Measurements from ENCODE around the gene SOX13. TPM values are rescaled to one million over a fixed set of nuclear protein-coding genes. Genes with fewer than 3 reads are reported as not detected.

Gene SOX13
- total and polyA plus RNA-seq, 9 of the 15 experiments (the other 6 are each of a cell fraction or from before 2014, with no cell fraction given) = 0.03 to 0.35 (median 0.06) TPM; not detected in 5

DNA sequence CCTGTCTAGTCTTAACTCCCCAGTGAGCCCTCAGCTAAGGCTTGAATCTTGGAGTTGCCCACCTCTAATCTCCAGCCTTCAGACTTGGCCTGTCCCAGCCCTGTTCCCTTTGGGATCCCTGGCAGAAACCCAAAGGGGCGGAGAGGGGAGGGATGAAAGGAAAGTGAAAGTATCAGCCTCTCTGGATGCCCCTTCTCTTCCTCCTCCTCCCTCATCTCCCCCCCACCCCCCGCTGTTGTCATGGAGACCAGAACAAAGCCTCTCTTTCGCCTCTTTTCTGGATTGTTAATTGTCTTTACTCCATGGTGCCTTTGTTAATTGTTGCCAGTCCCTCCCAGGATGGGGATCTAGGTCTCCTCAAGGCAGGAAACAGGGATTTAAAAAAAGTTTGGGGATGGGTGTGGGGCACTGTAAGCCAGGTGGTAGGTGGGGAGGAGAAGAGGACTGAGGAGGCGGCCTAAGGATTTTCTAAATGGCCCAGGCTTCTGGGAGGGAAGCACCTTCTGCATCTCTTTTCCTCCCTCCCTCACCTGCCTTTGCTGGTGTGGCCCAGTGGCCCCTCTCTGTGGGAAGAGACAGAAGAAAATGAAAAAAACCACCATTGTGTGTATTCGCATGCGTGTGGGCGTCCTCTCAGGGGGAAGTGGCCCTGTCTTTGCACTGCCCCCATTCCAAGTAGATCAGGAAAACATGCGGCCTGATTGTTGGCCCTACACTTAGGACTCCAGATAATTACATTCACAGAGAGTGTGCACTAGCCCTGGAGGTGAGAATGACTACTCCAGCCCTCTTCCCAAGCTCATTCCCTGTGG, 7.5 kb upstream of the SOX13 start:
- Histone ChIP-seq H3K27ac (ENCODE audit: extremely low read depth, low read depth, low read length) (no peak overlapping the region), H2AFZ (ENCODE audit: low read depth, low read length) (no peak overlapping the region), H3K4me2 (ENCODE audit: insufficient read depth, low read length) (no peak overlapping the region), H3K9ac (ENCODE audit: insufficient read depth in 1 of 2, low read depth in 2 of 2, low read length in 2 of 2) (no peak overlapping the region), H3K27me3 (ENCODE audit: control insufficient read depth in 2 of 2, insufficient read depth in 2 of 2, low read length in 2 of 2) (peaks cover 21 to 52% of the 10 kb centered on the region in 2 experiments), H3K4me1 (replicated peaks in 1 of 2; ENCODE audit: control insufficient read depth in 2 of 2, insufficient read depth in 2 of 2, low read length in 2 of 2) (no peaks in the 10 kb centered on the region), H4K20me1 (replicated peaks; ENCODE audit: control insufficient read depth, insufficient read depth, low read length) (0 out of 2 replicates have a peak, but pooled peaks cover 3% of the 10 kb centered on the region), H3K9me3 (replicated peaks; ENCODE audit: control insufficient read depth, insufficient read depth, low read depth, low read length) (no peaks in the 10 kb centered on the region), H3K36me3 (ENCODE audit: control insufficient read depth, insufficient read depth, low read length) (no peaks in the 10 kb centered on the region), H3K9me1 (ENCODE audit: control insufficient read depth, insufficient read depth, low read length) (no peaks in the 10 kb centered on the region), H3K4me3 (no peak overlapping the region), H3K79me2 (ENCODE audit: control insufficient read depth, insufficient read depth, low read length) (no peaks in the 10 kb centered on the region)
- whole genome bisulfite sequencing (ENCODE audit: insufficient coverage, low coverage, missing lambda C conversion rate) = 0% methylated on average over 6 of the region's 8 CpGs
- TF ChIP-seq CHD2 (IDR thresholded peaks at IDR 0.05; ENCODE audit: low read depth, low read length) (no peak), SMARCC2 (IDR thresholded peaks at IDR 0.05; ENCODE audit: low read depth) (no peak), FOXK2 (conservative IDR thresholded peaks at IDR 0.05 in 1 of 2, IDR thresholded peaks at IDR 0.05 in 1 of 2; ENCODE audit: low read depth in 2 of 2) (no peak), CBX5 (IDR thresholded peaks at IDR 0.05; ENCODE audit: borderline replicate concordance, low read depth) (no peak), KLF13 (tag; IDR thresholded peaks at IDR 0.05; ENCODE audit: borderline replicate concordance, low read depth) (no peak), EP300 (IDR thresholded peaks at IDR 0.05; ENCODE audit: low read length) (no peak), RFX1 (IDR thresholded peaks at IDR 0.05) (peak; percentile 74), NFXL1 (CRISPR knock-in tag; IDR thresholded peaks at IDR 0.05) (no peak)
- TF ChIP-seq, protein P1, sequence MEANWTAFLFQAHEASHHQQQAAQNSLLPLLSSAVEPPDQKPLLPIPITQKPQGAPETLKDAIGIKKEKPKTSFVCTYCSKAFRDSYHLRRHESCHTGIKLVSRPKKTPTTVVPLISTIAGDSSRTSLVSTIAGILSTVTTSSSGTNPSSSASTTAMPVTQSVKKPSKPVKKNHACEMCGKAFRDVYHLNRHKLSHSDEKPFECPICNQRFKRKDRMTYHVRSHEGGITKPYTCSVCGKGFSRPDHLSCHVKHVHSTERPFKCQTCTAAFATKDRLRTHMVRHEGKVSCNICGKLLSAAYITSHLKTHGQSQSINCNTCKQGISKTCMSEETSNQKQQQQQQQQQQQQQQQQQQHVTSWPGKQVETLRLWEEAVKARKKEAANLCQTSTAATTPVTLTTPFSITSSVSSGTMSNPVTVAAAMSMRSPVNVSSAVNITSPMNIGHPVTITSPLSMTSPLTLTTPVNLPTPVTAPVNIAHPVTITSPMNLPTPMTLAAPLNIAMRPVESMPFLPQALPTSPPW (CRISPR knock-in tag; IDR thresholded peaks at IDR 0.05) = peak; percentile 53; the same call in 1 of the 2 replicates
- TF ChIP-seq, protein P2, sequence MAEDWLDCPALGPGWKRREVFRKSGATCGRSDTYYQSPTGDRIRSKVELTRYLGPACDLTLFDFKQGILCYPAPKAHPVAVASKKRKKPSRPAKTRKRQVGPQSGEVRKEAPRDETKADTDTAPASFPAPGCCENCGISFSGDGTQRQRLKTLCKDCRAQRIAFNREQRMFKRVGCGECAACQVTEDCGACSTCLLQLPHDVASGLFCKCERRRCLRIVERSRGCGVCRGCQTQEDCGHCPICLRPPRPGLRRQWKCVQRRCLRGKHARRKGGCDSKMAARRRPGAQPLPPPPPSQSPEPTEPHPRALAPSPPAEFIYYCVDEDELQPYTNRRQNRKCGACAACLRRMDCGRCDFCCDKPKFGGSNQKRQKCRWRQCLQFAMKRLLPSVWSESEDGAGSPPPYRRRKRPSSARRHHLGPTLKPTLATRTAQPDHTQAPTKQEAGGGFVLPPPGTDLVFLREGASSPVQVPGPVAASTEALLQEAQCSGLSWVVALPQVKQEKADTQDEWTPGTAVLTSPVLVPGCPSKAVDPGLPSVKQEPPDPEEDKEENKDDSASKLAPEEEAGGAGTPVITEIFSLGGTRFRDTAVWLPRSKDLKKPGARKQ (CRISPR knock-in tag; IDR thresholded peaks at IDR 0.05) = no peak
- TF ChIP-seq, protein P3, sequence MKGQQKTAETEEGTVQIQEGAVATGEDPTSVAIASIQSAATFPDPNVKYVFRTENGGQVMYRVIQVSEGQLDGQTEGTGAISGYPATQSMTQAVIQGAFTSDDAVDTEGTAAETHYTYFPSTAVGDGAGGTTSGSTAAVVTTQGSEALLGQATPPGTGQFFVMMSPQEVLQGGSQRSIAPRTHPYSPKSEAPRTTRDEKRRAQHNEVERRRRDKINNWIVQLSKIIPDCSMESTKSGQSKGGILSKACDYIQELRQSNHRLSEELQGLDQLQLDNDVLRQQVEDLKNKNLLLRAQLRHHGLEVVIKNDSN (CRISPR knock-in tag; IDR thresholded peaks at IDR 0.05) = no peak
- in situ Hi-C loops (cut with MboI) (no loop called here), intact Hi-C loops (cut with micrococcal nuclease) (no loop called here)
- BruUV-seq (replicated peaks) = no TSS peak
- DNase-seq (ENCODE audit: extremely low read depth in 1 of 4, low spot score in 3 of 4) (no peak), FAIRE-seq (no peak), ATAC-seq (no peak)
- CTCF ChIA-PET (ENCODE audit: low intra/inter-chr PET ratio) = no interaction called here
- POLR2A ChIA-PET = interaction anchor here (0.5 to 0.6 kb wide), 2 partner anchors 181 to 306 kb away, joined by 3 read pairs; no protein-coding TSS in a partner anchor
